CD4-positive, alpha-beta T cell treated with Interleukin-17A for 1 hour (primary cell): ENCODE measurements around the gene FOXQ1.

Experiments
- DNase-seq: peaks from one replicate; pipeline ENCODE4 v3.0.0-alpha.2; 2020

FOXQ1 gene, protein sequence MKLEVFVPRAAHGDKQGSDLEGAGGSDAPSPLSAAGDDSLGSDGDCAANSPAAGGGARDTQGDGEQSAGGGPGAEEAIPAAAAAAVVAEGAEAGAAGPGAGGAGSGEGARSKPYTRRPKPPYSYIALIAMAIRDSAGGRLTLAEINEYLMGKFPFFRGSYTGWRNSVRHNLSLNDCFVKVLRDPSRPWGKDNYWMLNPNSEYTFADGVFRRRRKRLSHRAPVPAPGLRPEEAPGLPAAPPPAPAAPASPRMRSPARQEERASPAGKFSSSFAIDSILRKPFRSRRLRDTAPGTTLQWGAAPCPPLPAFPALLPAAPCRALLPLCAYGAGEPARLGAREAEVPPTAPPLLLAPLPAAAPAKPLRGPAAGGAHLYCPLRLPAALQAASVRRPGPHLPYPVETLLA

GRCh38 chr6:1311400-1312202, at the start of gene FOXQ1:
Gene FOXQ1, plus strand, starts transcription at chr6:1312098. Its CDS starts 607 bp downstream, at chr6:1312705.
- no peak for DNase-seq

DNA sequence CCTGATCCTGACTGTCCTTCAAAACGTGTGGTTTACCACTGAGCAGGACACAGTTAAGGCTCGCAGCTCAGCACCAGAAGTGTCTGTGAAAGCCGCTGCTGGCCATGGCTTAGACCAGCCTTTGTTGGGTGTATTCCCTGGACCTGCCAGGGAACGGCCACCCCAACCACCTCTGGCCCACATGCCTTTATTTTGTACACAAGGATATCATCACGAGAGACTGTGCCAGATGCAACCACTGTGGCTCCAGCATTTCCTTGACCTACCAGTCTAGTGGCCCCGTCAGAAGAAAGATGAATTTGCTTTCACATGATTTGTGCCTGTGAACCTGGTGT, 49.2 kb upstream of the FOXQ1 start:
- DNase-seq = no peak

DNA sequence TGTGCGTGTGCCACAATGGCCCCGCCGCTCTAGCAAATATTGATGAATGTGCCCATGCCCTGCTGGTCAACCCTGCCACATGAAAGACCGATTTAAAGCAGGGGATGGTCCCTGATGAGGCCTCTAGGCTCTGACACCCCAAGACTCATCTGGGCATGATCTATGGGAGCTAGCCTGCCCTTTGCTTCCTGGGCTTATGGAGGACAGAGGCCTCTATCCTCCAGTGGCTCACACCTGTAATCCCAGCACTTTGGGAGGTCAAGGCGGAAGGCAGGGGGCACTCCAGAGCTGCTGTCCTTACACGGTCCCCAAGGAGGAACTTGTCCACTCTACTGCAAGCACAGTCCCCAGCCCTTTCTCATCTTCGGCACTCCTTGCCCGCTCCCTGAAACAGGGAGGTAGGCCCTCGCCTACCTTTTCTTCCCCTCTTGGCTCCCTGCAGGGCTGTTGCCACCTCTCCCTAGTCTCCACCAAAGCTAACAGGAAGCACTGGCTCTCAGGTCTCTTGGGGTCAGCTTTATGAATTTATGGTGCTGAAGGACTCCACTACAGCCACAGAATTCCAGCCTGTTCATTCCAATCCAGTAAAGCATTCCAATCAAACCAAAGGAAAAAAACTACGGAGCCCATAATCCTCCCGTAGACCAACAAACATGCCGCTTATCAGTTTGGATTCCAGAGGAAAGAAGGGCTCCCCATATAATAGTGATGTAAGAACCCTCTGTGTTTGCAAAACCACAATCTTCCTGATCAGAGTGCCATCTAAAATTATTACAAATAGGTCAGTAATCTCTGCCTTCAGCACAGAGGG, 48.7 kb upstream of the FOXQ1 start:
- DNase-seq = no peak

DNA sequence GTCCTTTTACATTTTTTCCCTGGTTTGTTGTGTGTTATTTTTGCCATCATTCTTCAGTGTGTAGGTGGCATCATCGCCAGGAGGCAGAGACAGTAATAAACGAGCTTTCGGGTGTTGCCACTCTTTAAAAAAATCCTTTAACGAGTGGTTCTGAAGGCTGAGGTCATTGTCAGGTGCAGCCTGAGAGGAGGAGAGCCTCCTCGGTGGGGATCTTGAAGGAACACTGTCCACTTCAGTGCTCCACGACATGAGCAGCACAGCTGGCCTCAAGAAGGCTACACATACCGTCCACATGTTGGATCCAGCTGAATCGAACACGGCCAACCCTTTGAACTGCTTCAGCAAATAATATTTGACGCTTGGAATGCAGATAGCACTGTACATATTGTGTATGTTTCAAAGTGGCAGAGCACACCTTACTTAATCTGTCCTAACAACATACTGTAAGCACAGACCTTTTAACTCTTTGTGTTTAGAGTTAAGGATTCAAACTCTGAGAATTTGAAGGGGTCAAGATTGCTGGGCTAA, 48.0 kb upstream of the FOXQ1 start:
- no peak for DNase-seq

DNA sequence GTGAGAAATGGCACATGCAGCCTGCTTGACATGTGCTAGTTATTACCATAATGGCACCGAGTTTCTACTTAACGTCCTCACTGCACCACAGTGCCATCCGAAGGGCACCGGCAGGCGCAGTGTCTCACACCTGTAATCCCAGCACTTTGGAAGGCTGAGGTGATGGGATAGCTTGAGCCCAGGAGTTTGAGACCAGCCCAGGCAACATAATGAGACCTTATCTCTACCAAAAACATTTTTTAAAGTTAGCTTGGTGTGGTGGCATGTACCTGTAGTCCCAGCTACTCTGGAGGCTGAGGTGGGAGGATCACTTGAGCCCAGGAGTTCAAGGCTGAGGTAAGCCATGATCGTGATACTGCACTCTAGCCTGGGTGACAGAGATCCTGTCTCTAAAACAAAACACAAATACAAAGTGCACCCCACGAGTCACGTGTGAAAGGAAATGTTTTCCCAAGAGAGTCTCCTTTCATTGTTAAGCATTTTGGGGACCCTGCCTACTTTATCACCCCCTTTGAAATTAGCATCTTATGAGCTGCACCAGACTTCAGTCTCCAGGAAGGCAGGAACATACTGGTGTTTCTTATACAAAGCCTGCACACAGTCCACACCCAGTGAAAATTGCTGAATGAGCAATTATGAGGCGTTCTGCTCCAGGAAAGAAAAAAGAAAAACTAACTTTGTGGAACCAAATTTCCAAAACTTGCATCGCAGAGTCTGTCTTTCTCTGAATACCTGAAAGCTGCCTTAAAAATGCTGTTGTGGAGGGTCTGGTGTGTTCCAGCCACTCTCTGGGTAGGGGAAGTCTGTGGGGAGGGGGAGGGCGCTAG, 47.1 kb upstream of the FOXQ1 start:
- no peak for DNase-seq

DNA sequence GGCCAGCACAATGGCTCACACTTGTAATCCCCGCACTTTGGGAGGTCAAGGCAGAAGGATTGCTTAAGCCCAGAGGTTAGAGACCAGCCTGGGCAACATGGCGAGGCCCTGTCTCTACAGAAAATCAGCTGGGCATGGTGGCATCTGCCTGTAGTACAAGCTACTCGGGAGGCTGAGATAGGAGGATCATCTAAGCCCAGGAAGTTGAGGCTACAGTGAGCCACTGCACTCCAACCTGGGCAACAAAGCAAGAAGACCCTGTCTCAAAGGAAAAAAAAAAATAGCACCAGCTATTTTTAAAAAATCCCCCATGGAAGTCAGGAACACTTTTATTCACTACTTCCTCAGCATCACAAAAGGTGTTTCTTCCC, 45.2 kb upstream of the FOXQ1 start:
- DNase-seq = no peak

DNA sequence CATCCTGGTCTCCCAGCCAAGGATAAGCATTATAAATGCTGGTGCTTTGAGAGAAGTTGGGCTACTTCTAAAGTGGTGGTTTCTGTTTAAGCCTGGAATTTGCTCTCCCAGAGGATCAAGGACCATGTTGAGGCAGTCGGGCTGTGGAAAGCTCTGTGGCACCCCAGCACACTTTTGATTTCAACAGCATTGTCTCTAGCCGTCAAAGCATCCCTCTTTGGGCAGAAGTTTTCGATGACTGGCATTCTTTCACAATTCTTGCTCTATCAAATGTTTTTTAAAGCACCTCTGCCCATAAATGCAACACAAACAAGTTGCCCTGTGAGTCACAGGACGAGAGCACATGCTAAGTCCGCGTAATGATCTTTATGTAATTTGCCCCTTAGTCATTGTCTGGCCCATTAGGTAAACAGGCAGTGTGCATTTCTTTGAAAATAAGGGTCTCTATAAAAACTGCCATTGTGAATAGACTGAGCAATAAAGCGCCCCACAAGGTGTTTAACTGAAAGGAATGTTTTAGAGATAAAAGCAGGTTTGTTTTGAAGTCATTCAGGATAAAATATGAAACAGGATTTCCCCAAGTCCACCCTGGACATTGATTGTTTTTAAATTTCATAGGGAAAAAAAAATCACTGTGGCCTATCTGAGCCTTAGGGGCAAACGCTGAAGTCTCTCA, 44.7 kb upstream of the FOXQ1 start:
- no peak for DNase-seq

- no peak for DNase-seq
Observed at GRCh38 chr6:1267790-1268762, 43.8 kb upstream of the FOXQ1 start.

DNA sequence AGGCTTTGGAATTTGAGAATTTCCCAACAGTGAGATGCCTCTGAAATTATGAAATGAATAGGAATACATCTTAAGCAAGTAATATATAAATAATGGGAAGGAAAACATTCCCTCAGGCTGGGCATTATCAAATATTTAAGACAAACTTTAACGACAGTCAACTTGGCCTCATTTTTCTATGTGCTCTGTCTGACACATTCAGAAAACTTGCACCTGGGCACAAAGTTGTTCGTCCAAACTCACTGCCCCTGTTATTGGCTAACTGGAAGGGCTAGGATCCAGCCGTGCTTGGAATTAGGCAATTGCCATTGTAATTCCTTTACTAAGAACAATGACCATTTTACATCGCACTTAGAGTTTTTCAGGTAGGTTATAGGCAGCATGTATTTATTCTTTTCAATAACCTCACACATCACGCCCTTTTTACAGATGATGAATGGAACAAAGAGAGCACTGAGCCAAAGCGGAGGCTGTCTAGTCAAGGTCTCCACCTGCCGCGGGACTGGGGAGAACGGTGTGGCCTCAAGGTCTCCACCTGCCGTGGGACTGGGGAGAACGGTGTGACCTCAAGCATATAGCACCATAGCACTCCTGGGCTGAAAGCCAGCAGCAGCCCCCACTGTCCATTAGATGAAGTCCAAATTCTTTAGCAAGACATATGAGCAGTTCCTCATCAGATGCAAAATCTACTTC, 40.7 kb upstream of the FOXQ1 start:
- no peak for DNase-seq

- no peak for DNase-seq
Observed at GRCh38 chr6:1278061-1278720, 33.7 kb upstream of the FOXQ1 start.

- no peak for DNase-seq
Observed at GRCh38 chr6:1279065-1279464, 32.8 kb upstream of the FOXQ1 start.

GRCh38 chr6:1280666-1281300, 31.1 kb upstream of the FOXQ1 start:
- no peak for DNase-seq

- no peak for DNase-seq
Observed at GRCh38 chr6:1281746-1282145, 30.2 kb upstream of the FOXQ1 start.

DNA sequence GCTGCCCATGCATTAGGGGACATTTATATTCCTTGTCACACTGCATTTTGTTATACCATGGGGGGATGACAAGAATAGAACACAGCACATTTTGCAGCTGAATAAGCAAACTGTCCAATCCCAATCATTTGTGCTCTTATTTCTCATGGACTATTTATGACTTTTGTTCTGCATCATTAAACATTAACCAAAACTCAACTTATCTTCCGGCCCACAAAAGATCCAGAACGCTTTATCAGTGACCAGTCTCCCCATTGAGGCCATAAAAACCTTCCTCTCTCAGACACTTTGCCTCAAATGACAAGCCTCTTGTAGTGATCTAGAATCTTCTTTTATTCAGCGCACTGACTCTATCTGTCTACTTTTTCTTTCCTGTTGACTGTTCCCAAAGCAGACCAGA, 28.4 kb upstream of the FOXQ1 start:
- DNase-seq = no peak

DNA sequence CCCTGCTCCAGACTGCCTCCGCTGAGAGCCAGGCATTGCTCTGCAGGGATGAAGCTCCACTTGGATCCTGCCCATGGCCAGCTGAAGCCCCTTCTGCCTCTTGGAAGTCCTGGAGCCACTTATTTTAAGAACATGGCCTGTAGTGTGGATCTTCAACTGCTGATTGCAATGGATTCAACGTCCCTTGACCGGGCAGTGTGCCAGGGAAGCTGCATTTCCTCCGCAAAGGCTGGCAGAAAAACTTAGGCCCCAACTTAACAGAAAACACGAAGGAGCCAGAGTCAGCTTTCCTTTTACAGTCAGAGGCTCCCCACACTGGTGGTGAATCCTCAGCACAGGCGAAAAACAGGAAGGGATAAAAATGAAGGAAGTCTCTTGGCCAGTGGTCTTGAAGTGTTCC, 26.3 kb upstream of the FOXQ1 start:
- DNase-seq = no peak

DNA sequence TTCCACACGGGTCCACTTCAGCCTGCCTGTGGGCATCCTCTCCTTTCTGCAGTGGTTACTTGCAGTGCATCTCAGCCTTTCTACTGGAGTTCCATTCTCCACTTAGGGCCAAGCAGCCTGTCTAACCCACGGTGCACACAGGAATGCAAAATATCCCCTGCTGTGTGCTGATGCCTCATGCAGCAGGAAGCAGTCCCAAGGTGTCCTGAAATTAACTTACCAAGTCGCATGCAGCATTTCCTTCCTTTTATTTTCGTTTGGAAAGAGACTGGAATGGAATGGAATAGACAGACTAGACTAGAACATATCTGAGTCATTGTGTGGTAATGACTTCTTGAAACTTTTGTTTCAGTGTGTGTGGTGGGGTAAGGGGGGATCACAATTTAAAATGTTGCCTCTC, 25.9 kb upstream of the FOXQ1 start:
- no peak for DNase-seq

- DNase-seq = no peak
Observed at GRCh38 chr6:1287103-1287591, 24.8 kb upstream of the FOXQ1 start.

- DNase-seq = no peak
Observed at GRCh38 chr6:1290086-1290485, 21.8 kb upstream of the FOXQ1 start.

DNA sequence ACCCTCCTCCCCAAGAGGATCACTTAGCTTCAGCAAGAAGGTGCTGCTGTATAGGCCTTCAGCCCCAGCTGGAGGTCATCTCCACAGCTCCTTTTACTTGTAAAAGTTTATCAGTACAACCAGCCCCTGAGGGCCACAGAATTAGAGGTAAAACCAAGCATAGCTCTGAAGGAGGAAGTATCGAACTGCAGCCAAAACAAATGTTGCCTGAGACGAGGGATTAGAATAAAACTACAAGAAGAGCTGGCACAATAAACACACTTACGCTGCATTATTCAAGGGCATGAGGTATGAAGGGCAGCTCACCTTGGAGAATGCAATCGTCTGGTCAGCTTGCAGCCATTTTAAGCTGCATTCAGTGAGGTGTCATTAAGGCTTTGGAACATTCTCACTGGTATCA, 21.1 kb upstream of the FOXQ1 start:
- DNase-seq = no peak
